ENCODE results near the gene SPRR1B. TPM values are rescaled to one million over a fixed set of nuclear protein-coding genes. Genes with fewer than 3 reads are reported as not detected.
"Not testable (repeated sequence)": the region's sequence is repeated elsewhere in the genome, so short reads cannot be mapped to it uniquely, and the experiment has no call there.

The SPRR1B gene
- total RNA-seq = not detected in 2 replicates

GRCh38 chr1:153030895-153031294 is at the start of gene SPRR1B:
Gene SPRR1B, plus strand, starts transcription at chr1:153031203. Its CDS starts 1,143 bp downstream, at chr1:153032346.
- intact Hi-C loops (cut with micrococcal nuclease) = no loop called here
- peaks cover 7% of the 10 kb centered on the region for H3K27me3 Mint-ChIP-seq
- no peaks in the 10 kb centered on the region for H3K36me3 Mint-ChIP-seq (ENCODE audit: low read depth)

GRCh38 chr1:152982076-152982475 is 48.9 kb upstream of the SPRR1B start:
- no peaks in the 10 kb centered on the region for H3K4me1 Mint-ChIP-seq
- H3K9me3 Mint-ChIP-seq = no peaks in the 10 kb centered on the region
- no peaks in the 10 kb centered on the region for H3K36me3 Mint-ChIP-seq (ENCODE audit: low read depth)
- no peak overlapping the region for H3K4me3 Mint-ChIP-seq
- peaks cover 5% of the 10 kb centered on the region for H3K27me3 Mint-ChIP-seq
- intact Hi-C loops (cut with micrococcal nuclease) = no loop called here
- DNase-seq = no peak
- H3K27ac Mint-ChIP-seq = no peak overlapping the region

More at GRCh38 chr1:153030895-153031294, at the start of gene SPRR1B:
- Mint-ChIP-seq H3K27ac (no peak within 1 kb of the TSS), H3K9me3 (no peaks in the 10 kb centered on the region), H3K4me3 (no peak within 1 kb of the TSS), H3K4me1 (no peaks in the 10 kb centered on the region)
- no peak for DNase-seq

GRCh38 chr1:152983234-152983633 is 47.8 kb upstream of the SPRR1B start:
- no peak overlapping the region for H3K4me3 Mint-ChIP-seq
- H3K27me3 Mint-ChIP-seq = peaks cover 7% of the 10 kb centered on the region
- no peaks in the 10 kb centered on the region for H3K4me1 Mint-ChIP-seq
- no peaks in the 10 kb centered on the region for H3K9me3 Mint-ChIP-seq
- intact Hi-C loops (cut with micrococcal nuclease) = no loop called here
- H3K27ac Mint-ChIP-seq = no peak overlapping the region
- DNase-seq = peak; percentile 14
- H3K36me3 Mint-ChIP-seq (ENCODE audit: low read depth) = no peaks in the 10 kb centered on the region

DNA sequence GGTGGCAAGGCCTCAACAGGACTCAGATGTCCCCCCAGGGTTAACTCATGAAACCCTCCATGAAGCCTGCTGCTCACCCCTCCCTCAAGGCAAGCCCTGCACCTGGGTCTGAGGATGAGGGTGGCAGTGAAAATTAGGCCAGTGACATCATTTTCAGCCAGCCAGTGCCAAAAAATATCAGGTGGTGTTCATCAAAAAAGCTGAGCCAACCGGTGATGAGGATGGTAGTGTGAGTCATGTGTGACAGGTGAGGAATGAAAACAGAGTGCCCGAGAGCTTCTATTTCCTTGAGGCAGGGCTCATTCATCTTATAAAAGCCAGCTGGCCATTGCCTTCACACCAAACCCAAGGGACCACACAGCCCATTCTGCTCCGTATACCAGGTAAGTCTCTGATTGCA is 47.3 kb upstream of the SPRR1B start, which contains the start of gene SPRR1A:
TSS of gene SPRR1A (plus strand) at position 339 of the 400 bp plus-strand sequence. CDS start 1,150 bp downstream, outside the sequence.
- intact Hi-C loops (cut with micrococcal nuclease) = no loop called here
- H3K9me3 Mint-ChIP-seq = no peaks in the 10 kb centered on the region
- peak; percentile 30 for DNase-seq
- no peak within 1 kb of the TSS for H3K27ac Mint-ChIP-seq
- no peaks in the 10 kb centered on the region for H3K4me1 Mint-ChIP-seq
- peaks cover 10% of the 10 kb centered on the region for H3K27me3 Mint-ChIP-seq
- no peaks in the 10 kb centered on the region for H3K36me3 Mint-ChIP-seq (ENCODE audit: low read depth)
- no peak within 1 kb of the TSS for H3K4me3 Mint-ChIP-seq

GRCh38 chr1:152986578-152986977 is 44.4 kb upstream of the SPRR1B start:
- Mint-ChIP-seq H3K27me3 (peaks cover 21% of the 10 kb centered on the region), H3K4me1 (no peaks in the 10 kb centered on the region), H3K36me3 (ENCODE audit: low read depth) (no peaks in the 10 kb centered on the region), H3K4me3 (no peak overlapping the region), H3K27ac (no peak overlapping the region), H3K9me3 (no peaks in the 10 kb centered on the region)
- intact Hi-C loops (cut with micrococcal nuclease) = no loop called here
- DNase-seq = peak; percentile 14

DNA sequence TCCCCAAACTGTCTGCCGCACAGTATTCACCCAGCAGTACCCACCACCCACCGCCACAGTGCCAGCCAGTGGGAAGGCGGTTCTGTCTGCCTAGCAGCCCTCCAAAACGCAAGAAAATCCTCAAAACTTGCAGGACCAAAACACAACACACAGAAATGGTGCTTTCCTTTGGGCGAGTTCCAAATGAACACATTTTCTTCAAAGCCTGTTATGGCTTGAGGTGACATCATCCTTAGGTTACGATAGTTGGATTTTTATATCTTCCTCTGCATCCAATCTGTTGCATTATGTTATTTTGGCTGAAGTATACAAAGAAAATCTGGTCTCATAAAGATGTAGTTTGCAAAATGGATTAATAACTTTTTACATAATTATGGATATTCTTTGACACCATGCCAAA is 37.8 kb upstream of the SPRR1B start:
- intact Hi-C loops (cut with micrococcal nuclease) = no loop called here
- Mint-ChIP-seq H3K36me3 (ENCODE audit: low read depth) (no peaks in the 10 kb centered on the region), H3K9me3 (no peaks in the 10 kb centered on the region), H3K27me3 (peaks cover 25% of the 10 kb centered on the region), H3K4me3 (no peak overlapping the region), H3K4me1 (no peaks in the 10 kb centered on the region), H3K27ac (no peak overlapping the region)
- no peak for DNase-seq

DNA sequence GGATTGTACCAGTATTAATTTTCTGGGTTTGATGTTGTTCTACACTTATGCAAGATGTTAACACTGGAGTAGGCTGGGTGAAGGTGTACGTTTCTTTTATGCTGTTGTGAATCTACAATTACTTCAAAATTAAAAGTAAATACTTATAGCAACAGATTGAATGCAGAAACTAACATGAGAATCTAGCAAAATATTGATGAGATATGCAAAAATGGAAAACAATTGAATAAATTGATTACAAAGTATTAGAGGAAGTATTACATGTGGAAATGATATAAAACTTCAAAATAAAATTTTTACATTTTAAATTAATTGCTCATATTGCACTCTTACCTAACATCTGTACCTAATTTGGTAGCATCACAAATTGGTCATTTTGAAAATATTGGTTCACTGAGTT is 35.2 kb upstream of the SPRR1B start:
- no peaks in the 10 kb centered on the region for H3K9me3 Mint-ChIP-seq
- no peaks in the 10 kb centered on the region for H3K36me3 Mint-ChIP-seq (ENCODE audit: low read depth)
- H3K4me3 Mint-ChIP-seq = no peak overlapping the region
- no peak overlapping the region for H3K27ac Mint-ChIP-seq
- H3K4me1 Mint-ChIP-seq = no peaks in the 10 kb centered on the region
- DNase-seq = no peak
- H3K27me3 Mint-ChIP-seq = peaks cover 11% of the 10 kb centered on the region
- intact Hi-C loops (cut with micrococcal nuclease) = no loop called here

DNA sequence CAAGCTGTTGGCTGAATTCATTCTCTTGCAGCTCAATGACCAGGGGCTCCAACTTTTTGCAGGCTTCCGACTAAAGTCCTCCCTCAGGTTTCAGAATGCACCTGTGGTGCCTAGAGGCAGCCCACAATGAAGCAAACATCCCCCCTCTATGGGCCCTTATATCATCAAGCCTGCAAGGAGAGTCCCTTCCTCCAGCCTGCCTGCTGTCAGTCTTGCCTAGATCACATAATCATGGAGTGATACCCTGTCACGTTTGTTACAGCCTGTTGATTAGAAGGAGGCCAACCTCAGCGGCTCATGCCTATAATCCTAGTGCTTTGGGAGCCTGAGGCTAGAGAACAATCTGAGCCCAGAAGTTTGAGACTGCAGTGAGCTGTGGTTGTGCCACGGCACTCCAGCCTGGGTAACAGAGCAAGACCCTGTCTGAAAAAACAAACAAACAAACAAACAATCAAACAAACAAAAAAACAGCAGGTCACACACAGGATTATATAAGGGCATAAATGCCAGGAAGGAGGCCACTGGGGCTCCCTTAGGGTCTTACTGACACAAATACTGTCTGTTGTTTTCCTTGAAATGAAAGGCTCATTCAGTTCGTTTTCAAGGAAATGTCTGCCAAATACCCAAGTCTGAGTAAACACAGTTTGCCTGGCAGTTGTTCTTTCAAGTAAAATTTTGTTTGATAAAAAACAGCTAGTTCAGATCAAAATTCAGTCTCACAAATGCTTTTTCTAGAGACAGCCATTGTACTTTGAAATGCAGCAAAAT is 34.2 kb upstream of the SPRR1B start:
- no peaks in the 10 kb centered on the region for H3K4me1 Mint-ChIP-seq
- H3K36me3 Mint-ChIP-seq (ENCODE audit: low read depth) = no peaks in the 10 kb centered on the region
- intact Hi-C loops (cut with micrococcal nuclease) = no loop called here
- DNase-seq = no peak
- H3K27ac Mint-ChIP-seq = no peak overlapping the region
- H3K9me3 Mint-ChIP-seq = no peaks in the 10 kb centered on the region
- peaks cover 11% of the 10 kb centered on the region for H3K27me3 Mint-ChIP-seq
- H3K4me3 Mint-ChIP-seq = no peak overlapping the region

DNA sequence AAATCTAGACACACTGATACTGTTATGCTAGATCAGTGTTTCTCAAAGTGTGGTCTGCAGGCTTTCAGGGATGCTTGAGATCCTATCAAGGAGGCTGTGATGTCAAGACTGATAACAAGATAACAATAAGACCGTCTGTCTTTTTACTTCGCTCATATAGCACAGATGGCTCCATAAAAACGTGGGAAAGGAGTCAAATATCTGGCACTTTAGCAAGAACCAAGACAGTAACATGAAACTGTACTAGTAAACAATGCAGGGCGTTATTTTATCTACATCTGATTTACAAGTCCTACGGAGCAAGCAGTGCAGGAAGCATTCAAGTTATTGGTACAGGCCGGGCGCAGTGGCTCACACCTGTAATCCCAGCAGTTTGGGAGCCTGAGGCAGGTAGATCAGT is 33.1 kb upstream of the SPRR1B start:
- Mint-ChIP-seq H3K9me3 (no peaks in the 10 kb centered on the region), H3K27ac (no peak overlapping the region), H3K4me1 (no peaks in the 10 kb centered on the region), H3K27me3 (peaks cover 11% of the 10 kb centered on the region), H3K4me3 (no peak overlapping the region), H3K36me3 (ENCODE audit: low read depth) (no peaks in the 10 kb centered on the region)
- intact Hi-C loops (cut with micrococcal nuclease) = no loop called here
- no peak for DNase-seq

DNA sequence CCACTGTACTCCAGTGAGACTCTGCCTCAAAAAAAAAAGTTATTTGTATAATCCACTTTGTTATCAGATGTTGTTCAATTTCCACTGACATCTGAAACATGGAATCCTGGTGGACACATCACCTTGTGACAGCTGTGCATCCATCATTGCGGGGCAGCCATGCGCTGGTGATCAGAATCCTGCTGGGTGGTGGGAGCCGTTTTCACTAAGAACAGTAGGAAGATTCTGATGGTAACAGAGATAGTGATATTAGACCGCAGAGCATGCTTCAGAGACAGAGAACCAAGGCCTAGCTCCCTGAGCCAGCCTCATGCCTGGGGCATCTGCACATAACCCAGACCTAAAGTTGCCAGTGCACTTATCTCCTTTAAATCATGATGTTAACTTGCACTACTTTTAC is 32.5 kb upstream of the SPRR1B start:
- DNase-seq = no peak
- intact Hi-C loops (cut with micrococcal nuclease) = no loop called here
- peaks cover 11% of the 10 kb centered on the region for H3K27me3 Mint-ChIP-seq
- no peak overlapping the region for H3K27ac Mint-ChIP-seq
- H3K4me3 Mint-ChIP-seq = no peak overlapping the region
- no peaks in the 10 kb centered on the region for H3K36me3 Mint-ChIP-seq (ENCODE audit: low read depth)
- no peaks in the 10 kb centered on the region for H3K9me3 Mint-ChIP-seq
- no peaks in the 10 kb centered on the region for H3K4me1 Mint-ChIP-seq

- Mint-ChIP-seq H3K4me3 (no peak overlapping the region), H3K36me3 (ENCODE audit: low read depth) (no peaks in the 10 kb centered on the region), H3K27ac (no peak overlapping the region), H3K27me3 (peaks cover 9% of the 10 kb centered on the region), H3K4me1 (no peaks in the 10 kb centered on the region), H3K9me3 (no peaks in the 10 kb centered on the region)
- no peak for DNase-seq
- intact Hi-C loops (cut with micrococcal nuclease) = no loop called here
Measured at GRCh38 chr1:152999818-153000217, 31.2 kb upstream of the SPRR1B start.

GRCh38 chr1:153000294-153000693 is 30.7 kb upstream of the SPRR1B start:
- intact Hi-C loops (cut with micrococcal nuclease) = no loop called here
- H3K36me3 Mint-ChIP-seq (ENCODE audit: low read depth) = no peaks in the 10 kb centered on the region
- no peaks in the 10 kb centered on the region for H3K9me3 Mint-ChIP-seq
- DNase-seq = no peak
- no peaks in the 10 kb centered on the region for H3K4me1 Mint-ChIP-seq
- no peak overlapping the region for H3K4me3 Mint-ChIP-seq
- H3K27ac Mint-ChIP-seq = no peak overlapping the region
- peaks cover 9% of the 10 kb centered on the region for H3K27me3 Mint-ChIP-seq

GRCh38 chr1:153001382-153001781 is 29.6 kb upstream of the SPRR1B start, which contains the start of gene SPRR3:
Gene SPRR3, plus strand, starts transcription at chr1:153001749. Its CDS starts 1,272 bp downstream, at chr1:153003021.
- DNase-seq = no peak
- Mint-ChIP-seq H3K4me1 (no peaks in the 10 kb centered on the region), H3K9me3 (no peaks in the 10 kb centered on the region), H3K27ac (no peak within 1 kb of the TSS), H3K27me3 (peaks cover 4% of the 10 kb centered on the region), H3K4me3 (no peak within 1 kb of the TSS), H3K36me3 (ENCODE audit: low read depth) (no peaks in the 10 kb centered on the region)
- intact Hi-C loops (cut with micrococcal nuclease) = no loop called here

GRCh38 chr1:153011235-153011758 is 19.7 kb upstream of the SPRR1B start:
- intact Hi-C loops (cut with micrococcal nuclease); H3K36me3 Mint-ChIP-seq (ENCODE audit: low read depth); H3K4me1 Mint-ChIP-seq; H3K27ac Mint-ChIP-seq; H3K9me3 Mint-ChIP-seq; DNase-seq; H3K27me3 Mint-ChIP-seq; H3K4me3 Mint-ChIP-seq: not testable (repeated sequence)
